ENCODE data around the gene SIK3.

DNA sequence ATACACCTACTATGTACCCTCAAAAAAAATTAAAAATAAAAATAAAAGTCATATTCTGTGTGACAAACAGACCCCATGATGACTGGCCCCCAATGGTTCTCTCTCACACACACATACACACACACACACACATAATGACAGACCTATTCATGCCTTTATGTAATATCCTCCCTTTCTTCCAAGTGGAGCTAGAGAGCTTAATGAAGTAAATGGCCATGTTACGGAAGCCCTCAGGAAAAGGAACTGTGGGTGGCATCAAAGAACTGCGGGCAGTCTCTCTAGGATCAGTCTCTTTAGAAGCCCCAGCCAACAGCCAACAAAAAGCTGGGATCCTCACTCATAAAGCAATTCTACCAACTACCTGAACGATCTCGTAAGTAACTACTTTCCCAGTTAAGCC is 125.5 kb downstream of the SIK3 start:
- no peak for TF ChIP-seq POLR2AphosphoS5 (IDR thresholded peaks at IDR 0.05; ENCODE audit: low read depth)
- TF ChIP-seq, protein P1, sequence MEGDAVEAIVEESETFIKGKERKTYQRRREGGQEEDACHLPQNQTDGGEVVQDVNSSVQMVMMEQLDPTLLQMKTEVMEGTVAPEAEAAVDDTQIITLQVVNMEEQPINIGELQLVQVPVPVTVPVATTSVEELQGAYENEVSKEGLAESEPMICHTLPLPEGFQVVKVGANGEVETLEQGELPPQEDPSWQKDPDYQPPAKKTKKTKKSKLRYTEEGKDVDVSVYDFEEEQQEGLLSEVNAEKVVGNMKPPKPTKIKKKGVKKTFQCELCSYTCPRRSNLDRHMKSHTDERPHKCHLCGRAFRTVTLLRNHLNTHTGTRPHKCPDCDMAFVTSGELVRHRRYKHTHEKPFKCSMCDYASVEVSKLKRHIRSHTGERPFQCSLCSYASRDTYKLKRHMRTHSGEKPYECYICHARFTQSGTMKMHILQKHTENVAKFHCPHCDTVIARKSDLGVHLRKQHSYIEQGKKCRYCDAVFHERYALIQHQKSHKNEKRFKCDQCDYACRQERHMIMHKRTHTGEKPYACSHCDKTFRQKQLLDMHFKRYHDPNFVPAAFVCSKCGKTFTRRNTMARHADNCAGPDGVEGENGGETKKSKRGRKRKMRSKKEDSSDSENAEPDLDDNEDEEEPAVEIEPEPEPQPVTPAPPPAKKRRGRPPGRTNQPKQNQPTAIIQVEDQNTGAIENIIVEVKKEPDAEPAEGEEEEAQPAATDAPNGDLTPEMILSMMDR (IDR thresholded peaks at IDR 0.05; ENCODE audit: insufficient read depth, low read length), result no peak
- TF ChIP-seq, protein P2, sequence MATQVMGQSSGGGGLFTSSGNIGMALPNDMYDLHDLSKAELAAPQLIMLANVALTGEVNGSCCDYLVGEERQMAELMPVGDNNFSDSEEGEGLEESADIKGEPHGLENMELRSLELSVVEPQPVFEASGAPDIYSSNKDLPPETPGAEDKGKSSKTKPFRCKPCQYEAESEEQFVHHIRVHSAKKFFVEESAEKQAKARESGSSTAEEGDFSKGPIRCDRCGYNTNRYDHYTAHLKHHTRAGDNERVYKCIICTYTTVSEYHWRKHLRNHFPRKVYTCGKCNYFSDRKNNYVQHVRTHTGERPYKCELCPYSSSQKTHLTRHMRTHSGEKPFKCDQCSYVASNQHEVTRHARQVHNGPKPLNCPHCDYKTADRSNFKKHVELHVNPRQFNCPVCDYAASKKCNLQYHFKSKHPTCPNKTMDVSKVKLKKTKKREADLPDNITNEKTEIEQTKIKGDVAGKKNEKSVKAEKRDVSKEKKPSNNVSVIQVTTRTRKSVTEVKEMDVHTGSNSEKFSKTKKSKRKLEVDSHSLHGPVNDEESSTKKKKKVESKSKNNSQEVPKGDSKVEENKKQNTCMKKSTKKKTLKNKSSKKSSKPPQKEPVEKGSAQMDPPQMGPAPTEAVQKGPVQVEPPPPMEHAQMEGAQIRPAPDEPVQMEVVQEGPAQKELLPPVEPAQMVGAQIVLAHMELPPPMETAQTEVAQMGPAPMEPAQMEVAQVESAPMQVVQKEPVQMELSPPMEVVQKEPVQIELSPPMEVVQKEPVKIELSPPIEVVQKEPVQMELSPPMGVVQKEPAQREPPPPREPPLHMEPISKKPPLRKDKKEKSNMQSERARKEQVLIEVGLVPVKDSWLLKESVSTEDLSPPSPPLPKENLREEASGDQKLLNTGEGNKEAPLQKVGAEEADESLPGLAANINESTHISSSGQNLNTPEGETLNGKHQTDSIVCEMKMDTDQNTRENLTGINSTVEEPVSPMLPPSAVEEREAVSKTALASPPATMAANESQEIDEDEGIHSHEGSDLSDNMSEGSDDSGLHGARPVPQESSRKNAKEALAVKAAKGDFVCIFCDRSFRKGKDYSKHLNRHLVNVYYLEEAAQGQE (IDR thresholded peaks at IDR 0.05; ENCODE audit: insufficient replicate concordance, low read depth), result no peak

All from HL-60 (cell line).